ENCODE data around the gene DOCK3.

The DOCK3 gene

GRCh38 chr3:51340013-51340829 lies 665.5 kb downstream of the DOCK3 start:
- no peaks in the 10 kb centered on the region for H3K36me3 Mint-ChIP-seq
- H3K27me3 Mint-ChIP-seq: no peaks in the 10 kb centered on the region
- ATAC-seq: no peak
- no peaks in the 10 kb centered on the region for H3K4me1 Mint-ChIP-seq
- no peaks in the 10 kb centered on the region for H3K9me3 Mint-ChIP-seq
- H3K27ac Mint-ChIP-seq: no peak overlapping the region
- H3K4me3 Mint-ChIP-seq: no peak overlapping the region

GRCh38 chr3:51340989-51341636 lies 666.4 kb downstream of the DOCK3 start:
- no peaks in the 10 kb centered on the region for H3K27me3 Mint-ChIP-seq
- H3K36me3 Mint-ChIP-seq: no peaks in the 10 kb centered on the region
- no peaks in the 10 kb centered on the region for H3K4me1 Mint-ChIP-seq
- H3K9me3 Mint-ChIP-seq: no peaks in the 10 kb centered on the region
- H3K4me3 Mint-ChIP-seq: no peak overlapping the region
- no peak for ATAC-seq
- no peak overlapping the region for H3K27ac Mint-ChIP-seq

- Mint-ChIP-seq H3K4me1 (no peaks in the 10 kb centered on the region), H3K27ac (no peak overlapping the region), H3K36me3 (no peaks in the 10 kb centered on the region), H3K9me3 (no peaks in the 10 kb centered on the region), H3K27me3 (peaks cover 2% of the 10 kb centered on the region), H3K4me3 (no peak overlapping the region)
- no peak for ATAC-seq
Measured at GRCh38 chr3:51343918-51344687, 669.4 kb downstream of the DOCK3 start.

GRCh38 chr3:51350751-51351150 lies 676.0 kb downstream of the DOCK3 start:
- no peaks in the 10 kb centered on the region for H3K36me3 Mint-ChIP-seq
- no peak overlapping the region for H3K4me3 Mint-ChIP-seq
- H3K4me1 Mint-ChIP-seq: no peaks in the 10 kb centered on the region
- H3K27ac Mint-ChIP-seq: no peak overlapping the region
- peaks cover 9% of the 10 kb centered on the region for H3K27me3 Mint-ChIP-seq
- no peak for ATAC-seq
- H3K9me3 Mint-ChIP-seq: no peaks in the 10 kb centered on the region

GRCh38 chr3:51353131-51353530 lies 678.4 kb downstream of the DOCK3 start:
- Mint-ChIP-seq H3K27me3 (peaks cover 9% of the 10 kb centered on the region), H3K4me3 (no peak overlapping the region), H3K36me3 (no peaks in the 10 kb centered on the region), H3K9me3 (no peaks in the 10 kb centered on the region), H3K27ac (no peak overlapping the region), H3K4me1 (no peaks in the 10 kb centered on the region)
- ATAC-seq: no peak

GRCh38 chr3:51353691-51354090 lies 679.0 kb downstream of the DOCK3 start:
- peaks cover 9% of the 10 kb centered on the region for H3K27me3 Mint-ChIP-seq
- H3K4me1 Mint-ChIP-seq: no peaks in the 10 kb centered on the region
- no peaks in the 10 kb centered on the region for H3K9me3 Mint-ChIP-seq
- no peak for ATAC-seq
- no peaks in the 10 kb centered on the region for H3K36me3 Mint-ChIP-seq
- H3K27ac Mint-ChIP-seq: no peak overlapping the region
- no peak overlapping the region for H3K4me3 Mint-ChIP-seq

- ATAC-seq: no peak
- Mint-ChIP-seq H3K9me3 (no peaks in the 10 kb centered on the region), H3K4me3 (no peak overlapping the region), H3K27me3 (peaks cover 6% of the 10 kb centered on the region), H3K4me1 (no peaks in the 10 kb centered on the region), H3K27ac (no peak overlapping the region), H3K36me3 (no peaks in the 10 kb centered on the region)
Measured at GRCh38 chr3:51354172-51354571, 679.4 kb downstream of the DOCK3 start.

- H3K4me3 Mint-ChIP-seq: no peak overlapping the region
- H3K27ac Mint-ChIP-seq: no peak overlapping the region
- H3K4me1 Mint-ChIP-seq: no peaks in the 10 kb centered on the region
- H3K36me3 Mint-ChIP-seq: no peaks in the 10 kb centered on the region
- ATAC-seq: no peak
- no peaks in the 10 kb centered on the region for H3K27me3 Mint-ChIP-seq
- H3K9me3 Mint-ChIP-seq: no peaks in the 10 kb centered on the region
Measured at GRCh38 chr3:51354731-51355615, 680.2 kb downstream of the DOCK3 start.

- no peak for ATAC-seq
- Mint-ChIP-seq H3K9me3 (no peaks in the 10 kb centered on the region), H3K36me3 (no peaks in the 10 kb centered on the region), H3K4me1 (no peaks in the 10 kb centered on the region), H3K4me3 (no peak overlapping the region), H3K27me3 (no peaks in the 10 kb centered on the region), H3K27ac (no peak overlapping the region)
Measured at GRCh38 chr3:51355891-51356578, 681.3 kb downstream of the DOCK3 start.

- Mint-ChIP-seq H3K9me3 (no peaks in the 10 kb centered on the region), H3K36me3 (no peaks in the 10 kb centered on the region), H3K27ac (no peak overlapping the region), H3K4me1 (no peaks in the 10 kb centered on the region), H3K4me3 (no peak overlapping the region), H3K27me3 (no peaks in the 10 kb centered on the region)
- no peak for ATAC-seq
Measured at GRCh38 chr3:51357856-51358255, 683.1 kb downstream of the DOCK3 start.

- Mint-ChIP-seq H3K9me3 (no peaks in the 10 kb centered on the region), H3K4me3 (no peak overlapping the region), H3K36me3 (no peaks in the 10 kb centered on the region), H3K27ac (no peak overlapping the region), H3K4me1 (no peaks in the 10 kb centered on the region), H3K27me3 (no peaks in the 10 kb centered on the region)
- no peak for ATAC-seq
Measured at GRCh38 chr3:51358981-51359380, 684.3 kb downstream of the DOCK3 start.

GRCh38 chr3:51360806-51361205 lies 686.1 kb downstream of the DOCK3 start:
- Mint-ChIP-seq H3K4me1 (no peaks in the 10 kb centered on the region), H3K9me3 (no peaks in the 10 kb centered on the region), H3K4me3 (no peak overlapping the region), H3K27me3 (no peaks in the 10 kb centered on the region), H3K27ac (no peak overlapping the region), H3K36me3 (no peaks in the 10 kb centered on the region)
- ATAC-seq: no peak

- no peak overlapping the region for H3K27ac Mint-ChIP-seq
- H3K9me3 Mint-ChIP-seq: no peaks in the 10 kb centered on the region
- no peak for ATAC-seq
- no peaks in the 10 kb centered on the region for H3K36me3 Mint-ChIP-seq
- peaks cover 6% of the 10 kb centered on the region for H3K27me3 Mint-ChIP-seq
- H3K4me3 Mint-ChIP-seq: no peak overlapping the region
- no peaks in the 10 kb centered on the region for H3K4me1 Mint-ChIP-seq
Measured at GRCh38 chr3:51361746-51362145, 687.0 kb downstream of the DOCK3 start.

GRCh38 chr3:51362476-51362875 lies 687.7 kb downstream of the DOCK3 start:
- Mint-ChIP-seq H3K36me3 (no peaks in the 10 kb centered on the region), H3K4me3 (no peak overlapping the region), H3K9me3 (no peaks in the 10 kb centered on the region), H3K27ac (no peak overlapping the region), H3K27me3 (peaks cover 13% of the 10 kb centered on the region), H3K4me1 (no peaks in the 10 kb centered on the region)
- ATAC-seq: no peak

All from stimulated activated memory B cell treated with anti-CD40 and anti-IgM and Interleukin-4, amounts not matched to agents 10 μg/mL and 1 μg/mL and 100 μg/mL, for 72 hours (primary cell).